KMS-11 (cell line): ENCODE measurements around the gene MRC2.
"Not testable (repeated sequence)": the region's sequence is repeated elsewhere in the genome, so short reads cannot be mapped to it uniquely, and the experiment has no call there.

ENCODE experiments used
- H2AFZ ChIP-seq: fragments of 200-600 bp; sonication (generic); 2 replicates; pipeline ENCODE4 v1.6.1; 2016; ENCODE audit warnings: antibody characterized with exemption, mixed run types, low read depth
- H3K27ac ChIP-seq: fragments of 200-600 bp; sonication (generic); 2 replicates; pipeline ENCODE4 v1.6.1; 2016; ENCODE audit warnings: mild to moderate bottlenecking, mixed run types
- H3K27me3 ChIP-seq: fragments of 200-600 bp; sonication (generic); 2 replicates; pipeline ENCODE4 v1.6.1; 2017; ENCODE audit warnings: mild to moderate bottlenecking, low read depth, mixed run types, moderate library complexity; ENCODE audit not compliant: insufficient read depth
- H3K36me3 ChIP-seq: fragments of 200-600 bp; sonication (generic); 2 replicates; pipeline ENCODE4 v1.6.1; 2017; ENCODE audit warnings: mild to moderate bottlenecking, mixed run types; ENCODE audit not compliant: insufficient read depth
- H3K4me1 ChIP-seq: fragments of 200-600 bp; sonication (generic); 2 replicates; pipeline ENCODE4 v1.6.1; 2016; ENCODE audit warnings: mild to moderate bottlenecking, low read depth, mixed run types; ENCODE audit not compliant: poor library complexity, severe bottlenecking
- H3K4me2 ChIP-seq: fragments of 200-600 bp; sonication (generic); 2 replicates; pipeline ENCODE4 v1.7.0; 2016; ENCODE audit warnings: mild to moderate bottlenecking, mixed run types
- H3K4me3 ChIP-seq: fragments of 200-600 bp; sonication (generic); IDR thresholded peaks from 2 replicates; pipeline ENCODE4 v1.6.1; 2017; ENCODE audit warnings: low read depth, low read length, mixed read lengths; ENCODE audit not compliant: insufficient read depth
- H3K79me2 ChIP-seq: fragments of 200-600 bp; sonication (generic); 2 replicates; pipeline ENCODE4 v1.6.1; 2016; ENCODE audit warnings: low read depth, mixed run types; ENCODE audit not compliant: insufficient read depth
- H3K9ac ChIP-seq: fragments of 200-600 bp; sonication (generic); 2 replicates; pipeline ENCODE4 v1.6.1; 2016; ENCODE audit warnings: mild to moderate bottlenecking, mixed run types
- H4K20me1 ChIP-seq: fragments of 200-600 bp; sonication (generic); 2 replicates; pipeline ENCODE4 v1.6.1; 2016; ENCODE audit warnings: mild to moderate bottlenecking, mixed run types; ENCODE audit not compliant: insufficient read depth
- TF ChIP-seq, protein P1 (sequence below): fragments of 200-600 bp; sonication (generic); conservative IDR thresholded peaks from 2 replicates; pipeline ENCODE4 v1.6.1; 2017; ENCODE audit warnings: low read depth, mild to moderate bottlenecking, antibody characterized with exemption, low read length, moderate library complexity, mixed read lengths

Gene MRC2

DNA sequence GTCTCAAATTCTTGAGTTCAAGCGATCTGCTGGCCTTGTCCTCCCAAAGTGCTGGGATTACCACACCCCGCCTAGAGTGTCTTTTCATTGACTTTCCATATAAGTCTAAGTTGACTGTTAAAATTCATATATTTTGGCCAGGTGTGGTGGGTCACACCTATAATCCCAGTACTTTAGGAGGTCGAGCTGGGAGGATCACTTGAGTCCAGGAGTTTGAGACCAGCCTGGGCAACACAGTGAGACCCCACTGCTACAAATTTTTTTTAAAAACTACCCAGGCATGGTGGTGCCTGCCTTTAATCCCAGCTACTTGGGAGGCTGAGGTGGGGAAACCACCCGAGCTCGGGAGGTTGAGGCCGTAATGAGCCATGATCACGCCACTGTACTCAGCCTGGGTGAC, 21.9 kb upstream of the MRC2 start:
- Histone ChIP-seq H3K36me3 (peaks cover 3% of the 10 kb centered on the region; the same call in 1 of the 2 replicates), H2AFZ (no peak overlapping the region), H4K20me1 (no peaks in the 10 kb centered on the region), H3K27me3 (no peaks in the 10 kb centered on the region), H3K27ac (no peak overlapping the region), H3K4me1 (no peaks in the 10 kb centered on the region), H3K9ac (no peak overlapping the region), H3K4me3 (no peak overlapping the region), H3K79me2 (no peaks in the 10 kb centered on the region), H3K4me2 (no peak overlapping the region)
- TF ChIP-seq, protein P1, sequence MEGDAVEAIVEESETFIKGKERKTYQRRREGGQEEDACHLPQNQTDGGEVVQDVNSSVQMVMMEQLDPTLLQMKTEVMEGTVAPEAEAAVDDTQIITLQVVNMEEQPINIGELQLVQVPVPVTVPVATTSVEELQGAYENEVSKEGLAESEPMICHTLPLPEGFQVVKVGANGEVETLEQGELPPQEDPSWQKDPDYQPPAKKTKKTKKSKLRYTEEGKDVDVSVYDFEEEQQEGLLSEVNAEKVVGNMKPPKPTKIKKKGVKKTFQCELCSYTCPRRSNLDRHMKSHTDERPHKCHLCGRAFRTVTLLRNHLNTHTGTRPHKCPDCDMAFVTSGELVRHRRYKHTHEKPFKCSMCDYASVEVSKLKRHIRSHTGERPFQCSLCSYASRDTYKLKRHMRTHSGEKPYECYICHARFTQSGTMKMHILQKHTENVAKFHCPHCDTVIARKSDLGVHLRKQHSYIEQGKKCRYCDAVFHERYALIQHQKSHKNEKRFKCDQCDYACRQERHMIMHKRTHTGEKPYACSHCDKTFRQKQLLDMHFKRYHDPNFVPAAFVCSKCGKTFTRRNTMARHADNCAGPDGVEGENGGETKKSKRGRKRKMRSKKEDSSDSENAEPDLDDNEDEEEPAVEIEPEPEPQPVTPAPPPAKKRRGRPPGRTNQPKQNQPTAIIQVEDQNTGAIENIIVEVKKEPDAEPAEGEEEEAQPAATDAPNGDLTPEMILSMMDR = no peak

DNA sequence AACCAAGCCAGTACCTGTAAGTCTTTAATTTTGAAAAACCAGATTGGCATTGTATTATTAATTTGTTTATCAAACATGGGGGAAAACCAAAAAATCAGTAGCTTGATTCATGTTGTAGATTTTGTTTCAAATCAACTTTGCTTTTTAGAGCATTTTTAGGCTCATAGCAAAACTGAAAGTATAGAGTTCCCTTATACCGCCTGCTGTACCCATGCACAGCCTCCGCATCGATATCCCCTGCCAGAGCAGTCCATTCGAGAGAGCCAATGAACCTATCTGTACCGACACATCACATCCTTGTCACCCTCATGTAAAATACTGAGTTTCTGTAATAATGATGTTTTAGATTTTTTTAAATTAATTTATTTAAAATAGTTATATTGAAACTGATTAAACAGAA, 16.2 kb upstream of the MRC2 start:
- TF ChIP-seq, protein P1 = no peak
- no peak overlapping the region for H3K27ac ChIP-seq
- no peaks in the 10 kb centered on the region for H3K27me3 ChIP-seq
- no peaks in the 10 kb centered on the region for H3K79me2 ChIP-seq
- H3K9ac ChIP-seq = no peak overlapping the region
- no peaks in the 10 kb centered on the region for H3K4me1 ChIP-seq
- no peak overlapping the region for H3K4me3 ChIP-seq
- H3K36me3 ChIP-seq = no peaks in the 10 kb centered on the region; the same call in 1 of the 2 replicates
- H4K20me1 ChIP-seq = no peaks in the 10 kb centered on the region
- no peak overlapping the region for H2AFZ ChIP-seq
- H3K4me2 ChIP-seq = no peak overlapping the region

DNA sequence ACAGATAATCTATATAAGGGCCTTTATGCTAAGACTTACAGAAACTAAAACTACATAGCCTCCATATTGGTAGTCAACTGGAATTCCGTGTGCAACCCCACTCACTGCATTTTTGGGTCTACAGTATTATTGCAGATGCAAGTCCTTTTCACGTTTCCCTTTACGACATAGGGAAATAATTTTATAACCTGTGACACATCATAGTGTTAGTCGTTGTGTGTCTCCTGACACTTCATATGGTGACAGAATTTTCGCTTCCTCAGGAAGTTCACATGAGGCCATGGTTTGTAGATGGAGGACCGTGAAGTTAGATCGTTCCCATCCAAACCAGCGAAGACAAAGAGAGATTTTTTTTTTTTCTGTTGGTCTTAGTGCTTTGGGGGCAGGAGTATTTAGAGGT, 15.7 kb upstream of the MRC2 start:
- Histone ChIP-seq H3K79me2 (no peaks in the 10 kb centered on the region), H3K4me1 (no peaks in the 10 kb centered on the region), H3K27ac (no peak overlapping the region), H4K20me1 (no peaks in the 10 kb centered on the region), H3K9ac (no peak overlapping the region), H3K36me3 (no peaks in the 10 kb centered on the region; the same call in 1 of the 2 replicates), H3K27me3 (no peaks in the 10 kb centered on the region), H3K4me2 (no peak overlapping the region), H3K4me3 (no peak overlapping the region), H2AFZ (no peak overlapping the region)
- TF ChIP-seq, protein P1 = no peak

DNA sequence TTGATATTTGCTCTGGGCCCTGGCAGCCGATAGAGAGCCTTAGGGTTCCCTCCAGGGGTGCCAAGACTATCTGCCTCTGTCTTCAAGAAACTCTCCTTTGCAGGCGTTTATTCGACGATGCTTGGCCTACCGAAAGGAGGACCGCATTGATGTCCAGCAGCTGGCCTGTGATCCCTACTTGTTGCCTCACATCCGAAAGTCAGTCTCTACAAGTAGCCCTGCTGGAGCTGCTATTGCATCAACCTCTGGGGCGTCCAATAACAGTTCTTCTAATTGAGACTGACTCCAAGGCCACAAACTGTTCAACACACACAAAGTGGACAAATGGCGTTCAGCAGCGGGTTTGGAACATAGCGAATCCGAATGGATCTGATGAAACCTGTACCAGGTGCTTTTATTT, 15.2 kb upstream of the MRC2 start:
- not testable (repeated sequence) for H3K27ac ChIP-seq, H2AFZ ChIP-seq, H3K36me3 ChIP-seq, H4K20me1 ChIP-seq, H3K4me3 ChIP-seq, H3K9ac ChIP-seq, H3K4me1 ChIP-seq, H3K27me3 ChIP-seq, H3K79me2 ChIP-seq, H3K4me2 ChIP-seq

DNA sequence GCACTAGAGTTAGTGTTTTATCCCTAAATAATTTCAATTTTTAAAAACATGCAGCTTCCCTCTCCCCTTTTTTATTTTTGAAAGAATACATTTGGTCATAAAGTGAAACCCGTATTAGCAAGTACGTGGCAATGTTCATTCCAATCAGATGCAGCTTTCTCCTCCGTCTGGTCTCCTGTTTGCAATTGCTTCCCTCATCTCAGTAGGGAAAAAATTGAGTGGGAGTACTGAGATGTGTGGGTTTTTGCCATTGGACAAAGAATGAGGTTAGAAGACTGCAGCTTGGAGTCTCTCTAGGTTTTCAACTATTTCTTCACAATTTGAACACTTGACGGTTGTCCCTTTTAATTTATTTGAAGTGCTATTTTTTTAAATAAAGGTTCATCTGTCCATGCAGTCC, 14.4 kb upstream of the MRC2 start:
- not testable (repeated sequence) for H3K4me2 ChIP-seq, H3K4me1 ChIP-seq, H3K27me3 ChIP-seq, H3K9ac ChIP-seq, H4K20me1 ChIP-seq, H3K27ac ChIP-seq, H3K36me3 ChIP-seq, H3K4me3 ChIP-seq, H2AFZ ChIP-seq, H3K79me2 ChIP-seq
